Keratinocyte (primary cell): Measurements from ENCODE around the gene CUL3. TPM values are rescaled to one million over a fixed set of nuclear protein-coding genes. Genes with fewer than 3 reads are reported as not detected.

Experiments used
- DNase-seq: peaks from one replicate; pipeline ENCODE4 v3.0.0-alpha.2; 2011; ENCODE audit warnings: low read depth, missing footprints, low spot score
- FAIRE-seq: peaks from 2 replicates; lab custom pipeline; 2011; peaks lifted over from hg19 to GRCh38; lab: Jason Lieb, UNC
- H2AFZ ChIP-seq: 2 replicates; pipeline ENCODE4 v1.6.0; 2012; ENCODE audit warnings: low read length, control low read depth, inconsistent platforms; ENCODE audit not compliant: control insufficient read depth
- H3K27ac ChIP-seq: 2 replicates; pipeline ENCODE4 v1.5.1; 2011; ENCODE audit warnings: low read length; ENCODE audit not compliant: control insufficient read depth, insufficient read depth
- H3K27me3 ChIP-seq: 3 replicates; pipeline ENCODE4 v1.6.0; 2011; ENCODE audit warnings: low read length; ENCODE audit not compliant: control insufficient read depth, insufficient read depth; ENCODE audit errors: extremely low read depth
- H3K36me3 ChIP-seq, 2 experiments: 2 replicates in 1 of 2; 3 replicates in 1 of 2; pipeline ENCODE4 v1.5.1; 2011; ENCODE audit warnings: low read length in 2 of 2, mild to moderate bottlenecking in 1 of 2; ENCODE audit not compliant: control insufficient read depth in 2 of 2, insufficient read depth in 2 of 2; ENCODE audit errors: extremely low read depth in 1 of 2
- H3K4me1 ChIP-seq: 3 replicates; pipeline ENCODE4 v1.5.1; 2011; ENCODE audit warnings: low read length; ENCODE audit not compliant: control insufficient read depth, insufficient read depth; ENCODE audit errors: extremely low read depth
- H3K4me2 ChIP-seq: 3 replicates; pipeline ENCODE4 v1.6.0; 2011; ENCODE audit warnings: low read depth, low read length; ENCODE audit not compliant: control insufficient read depth, insufficient read depth; ENCODE audit errors: extremely low read depth
- H3K4me3 ChIP-seq, 3 experiments: fragments of 200-600 bp in 1 of 3; sonication (generic) in 1 of 3; 2 replicates in 2 of 3; 3 replicates in 1 of 3; pipeline ENCODE4 v1.5.1; 2011 to 2016; ENCODE audit warnings: low read length in 3 of 3, mild to moderate bottlenecking in 3 of 3, control low read depth in 2 of 3, inconsistent platforms in 1 of 3, low read depth in 1 of 3, mixed read lengths in 1 of 3, mixed run types in 1 of 3, moderate library complexity in 1 of 3; ENCODE audit not compliant: control insufficient read depth in 2 of 3, insufficient read depth in 2 of 3; ENCODE audit errors: extremely low read depth in 1 of 3
- H3K79me2 ChIP-seq: 2 replicates; pipeline ENCODE4 v1.6.0; 2012; ENCODE audit warnings: low read length; ENCODE audit not compliant: control insufficient read depth, insufficient read depth
- H3K9ac ChIP-seq: 3 replicates; pipeline ENCODE4 v1.6.0; 2011; ENCODE audit warnings: low read length; ENCODE audit not compliant: control insufficient read depth, insufficient read depth; ENCODE audit errors: extremely low read depth
- H3K9me1 ChIP-seq: 3 replicates; pipeline ENCODE4 v1.6.0; 2011; ENCODE audit warnings: low read length; ENCODE audit not compliant: control insufficient read depth, insufficient read depth; ENCODE audit errors: extremely low read depth
- H3K9me3 ChIP-seq: 2 replicates; pipeline ENCODE4 v1.5.1; 2012; ENCODE audit warnings: low read depth, low read length; ENCODE audit not compliant: control insufficient read depth
- H4K20me1 ChIP-seq: 3 replicates; pipeline ENCODE4 v1.6.0; 2011; ENCODE audit warnings: low read length; ENCODE audit not compliant: control insufficient read depth, insufficient read depth; ENCODE audit errors: extremely low read depth
- EZH2 ChIP-seq: IDR thresholded peaks from one replicate; pipeline ENCODE4 v1.6.1; 2012; ENCODE audit warnings: inconsistent platforms, mild to moderate bottlenecking, low read length, moderate library complexity
- dilution Hi-C: fragments of 300-500 bp; cut with MboI; formaldehyde crosslinking; loops from one replicate; pipeline ENCODE4 v1.7.0; 2020; ENCODE audit warnings: low sequenced_read_pairs; ENCODE audit not compliant: extremely low pct_ligation_motif_present
- polyA plus RNA-seq, 5 experiments: library from polyadenylated mRNA; depleted of rRNA in 3 of 5; stranded (reverse) in 3 of 5; stranded (forward) in 1 of 5; unstranded in 1 of 5; fragments of >200 nt; gene quantifications; 1 replicate in 1 of 5; 2 replicates in 3 of 5; 3 replicates in 1 of 5; pipeline versions ENCODE4 v1.2.1 to v1.2.3, GENCODE V29; 2011 to 2012; ENCODE audit warnings: missing spikeins in 2 of 5, low read depth in 1 of 5, low replicate concordance in 1 of 5
- TF ChIP-seq, protein P1 (sequence below), 3 experiments: IDR thresholded peaks in 1 of 3; conservative IDR thresholded peaks in 1 of 3; optimal IDR thresholded peaks in 1 of 3; 2 replicates in 2 of 3; 3 replicates in 1 of 3; pipeline versions ENCODE3 to v1.5.1; 2011; ENCODE audit warnings: low read length in 3 of 3, mild to moderate bottlenecking in 3 of 3, moderate library complexity in 2 of 3, control low read depth in 1 of 3, inconsistent platforms in 1 of 3; ENCODE audit not compliant: insufficient read depth in 2 of 3; ENCODE audit errors: extremely low read depth in 1 of 3

CUL3 gene
- polyA plus RNA-seq, 1 donor (not counting 4 experiments of a cell fraction or from before 2014, with no cell fraction given) = 71.7 TPM

- Histone ChIP-seq H3K4me1 (no peaks in the 10 kb centered on the region), H4K20me1 (peaks cover 5% of the 10 kb centered on the region), H3K9me1 (no peaks in the 10 kb centered on the region), H3K27me3 (no peaks in the 10 kb centered on the region), H3K27ac (no peak overlapping the region), H3K9me3 (peaks cover 2% of the 10 kb centered on the region), H3K79me2 (peaks cover 98% of the 10 kb centered on the region), H2AFZ (no peak overlapping the region), H3K9ac (no peak overlapping the region), H3K4me3 (no peak overlapping the region), H3K36me3 (peaks cover 0 to 6% of the 10 kb centered on the region in 2 experiments), H3K4me2 (no peak overlapping the region)
- peak; percentile 26 for FAIRE-seq
- dilution Hi-C loops = no loop called here
- TF ChIP-seq, protein P1, sequence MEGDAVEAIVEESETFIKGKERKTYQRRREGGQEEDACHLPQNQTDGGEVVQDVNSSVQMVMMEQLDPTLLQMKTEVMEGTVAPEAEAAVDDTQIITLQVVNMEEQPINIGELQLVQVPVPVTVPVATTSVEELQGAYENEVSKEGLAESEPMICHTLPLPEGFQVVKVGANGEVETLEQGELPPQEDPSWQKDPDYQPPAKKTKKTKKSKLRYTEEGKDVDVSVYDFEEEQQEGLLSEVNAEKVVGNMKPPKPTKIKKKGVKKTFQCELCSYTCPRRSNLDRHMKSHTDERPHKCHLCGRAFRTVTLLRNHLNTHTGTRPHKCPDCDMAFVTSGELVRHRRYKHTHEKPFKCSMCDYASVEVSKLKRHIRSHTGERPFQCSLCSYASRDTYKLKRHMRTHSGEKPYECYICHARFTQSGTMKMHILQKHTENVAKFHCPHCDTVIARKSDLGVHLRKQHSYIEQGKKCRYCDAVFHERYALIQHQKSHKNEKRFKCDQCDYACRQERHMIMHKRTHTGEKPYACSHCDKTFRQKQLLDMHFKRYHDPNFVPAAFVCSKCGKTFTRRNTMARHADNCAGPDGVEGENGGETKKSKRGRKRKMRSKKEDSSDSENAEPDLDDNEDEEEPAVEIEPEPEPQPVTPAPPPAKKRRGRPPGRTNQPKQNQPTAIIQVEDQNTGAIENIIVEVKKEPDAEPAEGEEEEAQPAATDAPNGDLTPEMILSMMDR (optimal IDR thresholded peaks at IDR 0.05 in 1 of 3, IDR thresholded peaks at IDR 0.05 in 1 of 3, conservative IDR thresholded peaks at IDR 0.05 in 1 of 3; ENCODE audit: extremely low read depth in 1 of 3, insufficient read depth in 2 of 3, low read length in 3 of 3) = no peak
- no peak for TF ChIP-seq EZH2
- DNase-seq = no peak
Measured at GRCh38 chr2:224565452-224566035, 19.6 kb downstream of the CUL3 start.

- no peak overlapping the region for H3K4me2 ChIP-seq
- FAIRE-seq = no peak
- H3K4me1 ChIP-seq = no peaks in the 10 kb centered on the region
- H3K9ac ChIP-seq = no peak overlapping the region
- no peak overlapping the region for H3K27ac ChIP-seq
- peaks cover 0 to 6% of the 10 kb centered on the region in 2 experiments for H3K36me3 ChIP-seq
- H4K20me1 ChIP-seq = no peaks in the 10 kb centered on the region
- H3K4me3 ChIP-seq = no peak overlapping the region
- dilution Hi-C loops = no loop called here
- TF ChIP-seq, protein P1 (optimal IDR thresholded peaks at IDR 0.05 in 1 of 3, IDR thresholded peaks at IDR 0.05 in 1 of 3, conservative IDR thresholded peaks at IDR 0.05 in 1 of 3; ENCODE audit: extremely low read depth in 1 of 3, insufficient read depth in 2 of 3, low read length in 3 of 3) = no peak
- TF ChIP-seq EZH2 = no peak
- DNase-seq = no peak
- no peaks in the 10 kb centered on the region for H3K9me1 ChIP-seq
- peaks cover 2% of the 10 kb centered on the region for H3K9me3 ChIP-seq
- peaks cover 97% of the 10 kb centered on the region for H3K79me2 ChIP-seq
- no peak overlapping the region for H2AFZ ChIP-seq
- no peaks in the 10 kb centered on the region for H3K27me3 ChIP-seq
Measured at GRCh38 chr2:224563537-224563936, 21.6 kb downstream of the CUL3 start.
